HG03469 (cell line): Measurements from ENCODE around the gene LUZP2.

Source experiments
- ATAC-seq: cut with Tn5 transposase; IDR thresholded peaks from one replicate; pipeline ENCODE4 v1.9.1; 2021; ENCODE audit warnings: mild to moderate bottlenecking, moderate library complexity, moderate number of reproducible peaks; ENCODE audit not compliant: unreplicated experiment

The LUZP2 gene

DNA sequence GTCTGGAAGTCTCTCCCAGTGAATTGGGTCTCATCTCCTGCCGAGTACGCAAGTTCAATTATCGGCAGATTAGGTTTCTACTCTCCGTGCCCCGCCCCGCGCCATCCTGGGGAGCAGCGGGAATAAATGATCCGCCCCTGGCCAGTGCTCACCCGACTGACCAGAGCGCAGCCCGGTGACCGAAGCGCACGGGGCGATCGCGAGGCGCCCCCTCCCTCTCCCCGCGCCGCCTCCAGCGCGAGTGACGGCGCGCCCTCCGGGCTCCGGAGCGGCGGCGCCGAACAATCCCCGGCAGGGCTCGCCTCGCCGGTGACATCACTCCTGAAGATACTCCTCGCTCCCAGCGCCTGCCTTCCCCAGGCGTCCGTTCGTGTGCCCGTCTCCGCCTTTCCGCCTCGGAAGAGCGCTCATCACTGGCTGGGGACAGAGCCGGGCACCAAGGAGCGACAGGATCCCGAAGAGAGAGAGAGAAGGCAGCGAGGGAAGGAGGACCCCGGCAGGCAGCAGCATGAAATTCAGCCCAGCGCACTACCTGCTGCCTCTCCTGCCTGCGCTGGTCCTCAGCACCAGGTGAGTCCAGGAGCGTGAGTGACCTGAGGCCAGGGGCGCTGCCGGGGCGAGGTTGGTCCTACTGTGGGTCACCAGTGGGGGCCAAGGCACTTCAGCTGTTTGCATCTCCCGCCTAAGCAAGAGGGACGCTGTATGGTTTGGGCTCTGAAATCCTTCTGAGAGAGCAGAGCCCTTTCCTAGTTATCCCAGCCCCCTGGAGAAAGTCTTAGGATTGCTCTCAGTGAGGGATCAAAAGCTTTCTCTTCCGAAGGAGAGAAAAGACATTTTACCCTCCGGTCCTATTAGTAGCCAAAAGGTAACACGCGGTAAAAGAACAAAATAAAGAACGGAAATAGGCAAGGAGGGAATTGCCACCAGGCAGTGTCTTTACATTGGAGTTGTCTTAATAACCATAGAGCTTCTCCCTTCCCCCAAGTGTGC is at the start of gene LUZP2:
Gene LUZP2, plus strand, starts transcription at position 318 of the 990 bp plus-strand sequence.
- ATAC-seq = no peak

DNA sequence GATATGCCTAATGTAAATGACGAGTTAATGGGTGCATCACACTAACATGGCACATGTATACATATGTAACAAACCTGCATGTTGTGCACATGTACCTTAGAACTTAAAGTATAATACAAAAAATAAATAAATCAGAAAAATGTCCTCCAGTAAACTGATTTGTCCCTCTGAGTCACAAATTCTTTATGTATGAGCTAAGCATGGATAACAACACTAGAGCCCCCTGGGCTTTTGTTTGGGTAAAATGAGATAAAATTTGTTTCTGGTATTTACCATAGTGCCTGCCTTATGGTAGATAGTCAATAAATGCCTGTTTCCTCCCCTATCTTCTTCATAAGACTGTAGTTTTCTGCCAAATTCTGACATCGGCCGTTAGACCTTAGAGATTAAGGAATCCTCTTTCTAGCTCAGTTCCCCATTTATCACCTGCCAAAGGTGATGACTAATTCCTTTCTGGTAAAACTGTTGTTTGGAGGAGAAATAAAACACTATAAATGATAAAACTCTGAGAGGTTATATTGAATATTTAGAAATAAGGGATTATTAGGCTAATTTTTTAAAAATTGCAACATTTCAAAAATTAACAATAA is 43.6 kb upstream of the LUZP2 start:
- ATAC-seq = no peak

DNA sequence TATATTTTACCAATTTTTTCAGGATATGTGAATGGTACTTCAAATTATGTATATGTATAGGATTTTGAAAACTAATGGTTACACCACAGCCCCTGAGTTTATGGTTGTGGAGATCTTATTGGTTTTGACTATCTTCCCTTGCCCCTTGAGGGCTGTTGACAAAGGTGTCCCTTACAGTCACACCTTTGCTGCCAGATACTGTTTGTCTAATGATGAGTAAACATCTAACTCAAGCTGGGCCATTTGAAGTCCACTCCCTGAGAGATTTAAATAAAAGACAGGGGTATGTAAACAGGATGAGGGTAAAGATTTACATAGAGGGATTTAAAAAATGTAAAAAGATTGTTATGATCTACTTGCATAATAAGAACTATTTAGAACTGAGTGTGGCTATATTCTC is 38.9 kb upstream of the LUZP2 start:
- no peak for ATAC-seq

DNA sequence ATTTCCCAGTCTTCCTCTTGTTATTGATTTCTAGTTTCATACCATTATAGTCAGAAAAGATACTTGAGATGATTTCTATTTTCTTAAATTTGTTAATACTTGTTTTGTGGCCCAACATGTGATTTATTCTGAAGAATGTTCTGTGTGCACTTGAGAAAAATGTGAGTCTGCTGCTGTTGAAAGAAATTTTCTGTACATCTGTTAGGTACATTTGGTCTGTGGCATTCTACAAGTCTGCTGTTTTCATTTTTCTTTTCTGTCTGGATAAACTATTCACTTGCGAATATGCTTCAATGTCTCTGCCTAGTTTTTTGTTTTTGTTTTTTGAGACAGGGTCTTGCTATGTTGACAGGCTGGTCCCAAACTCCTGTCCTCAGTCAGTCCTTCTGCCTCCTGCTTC is 26.4 kb upstream of the LUZP2 start:
- no peak for ATAC-seq

DNA sequence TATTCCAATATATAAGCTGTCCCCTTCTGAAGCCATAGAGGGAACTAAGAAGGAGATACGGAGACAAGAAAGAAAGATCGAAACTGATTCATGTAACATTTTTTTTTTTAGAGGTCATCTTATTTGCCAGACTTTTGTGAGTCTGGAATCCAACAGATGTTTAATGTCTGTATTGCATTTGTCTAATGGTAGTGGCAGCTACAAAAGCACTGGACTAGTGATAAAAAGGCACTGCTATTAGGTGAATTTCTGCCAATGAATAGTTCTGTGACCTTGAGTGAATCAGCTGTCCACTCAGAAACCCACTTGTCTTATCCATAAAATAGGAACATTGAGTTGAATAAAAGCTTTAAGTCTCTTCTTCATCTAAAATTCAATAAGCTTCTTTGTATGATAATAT is 25.8 kb upstream of the LUZP2 start:
- no peak for ATAC-seq

DNA sequence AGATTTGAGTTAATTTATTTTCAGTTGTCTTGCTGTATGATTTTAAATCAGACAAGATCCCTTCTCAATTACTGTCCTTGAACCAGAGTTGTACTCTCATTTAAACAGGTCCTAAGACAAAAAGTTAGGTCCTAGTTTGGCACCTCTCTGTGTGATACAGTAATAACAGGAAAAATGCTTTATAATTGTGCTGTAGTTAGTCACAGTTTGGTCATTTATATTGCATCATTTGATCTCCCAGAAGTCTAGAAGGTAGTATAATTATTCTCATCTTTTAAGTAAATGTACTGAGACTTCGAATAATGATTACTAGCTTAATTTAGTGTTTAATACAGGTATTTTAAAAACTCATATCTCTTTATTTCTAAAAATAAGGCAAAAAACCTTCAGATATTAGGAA is 18.1 kb upstream of the LUZP2 start:
- ATAC-seq = no peak

DNA sequence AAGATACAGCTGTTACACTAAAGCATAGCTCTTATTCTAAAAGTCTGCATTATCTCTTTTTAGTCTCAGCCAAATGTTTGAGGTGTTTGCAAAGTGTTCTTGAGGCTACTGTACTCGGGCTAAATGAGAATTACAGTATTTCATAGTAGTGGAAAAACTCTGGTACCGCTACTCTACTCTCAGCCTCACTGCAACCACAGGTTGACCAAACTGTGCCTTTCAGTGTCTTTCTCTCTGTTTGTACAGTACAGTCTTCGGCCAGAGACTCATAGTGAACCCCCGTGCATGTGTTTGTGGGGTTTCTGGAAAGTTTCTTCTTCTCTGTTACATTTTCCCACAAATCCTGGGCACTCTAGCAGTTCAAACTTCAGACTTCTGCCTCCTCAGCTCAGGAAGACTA is 7.4 kb upstream of the LUZP2 start:
- ATAC-seq = no peak

DNA sequence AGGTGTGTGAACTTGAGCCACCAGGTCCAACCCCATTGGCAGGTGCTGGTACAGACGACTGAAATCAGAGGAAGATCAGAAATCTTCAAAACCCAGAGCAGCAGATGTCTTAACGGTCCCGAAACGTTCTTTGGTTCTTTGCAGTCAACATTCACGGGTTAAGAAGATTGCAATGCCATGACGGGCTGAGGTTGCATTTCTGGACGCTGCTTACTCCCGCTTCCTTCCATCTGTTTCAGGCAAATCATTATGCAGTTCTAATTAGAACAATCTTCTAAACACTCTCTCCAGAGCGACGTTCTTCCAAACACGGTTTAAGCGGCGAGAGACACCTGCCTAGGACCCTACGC is 492 bp upstream of the LUZP2 start:
- ATAC-seq = no peak

DNA sequence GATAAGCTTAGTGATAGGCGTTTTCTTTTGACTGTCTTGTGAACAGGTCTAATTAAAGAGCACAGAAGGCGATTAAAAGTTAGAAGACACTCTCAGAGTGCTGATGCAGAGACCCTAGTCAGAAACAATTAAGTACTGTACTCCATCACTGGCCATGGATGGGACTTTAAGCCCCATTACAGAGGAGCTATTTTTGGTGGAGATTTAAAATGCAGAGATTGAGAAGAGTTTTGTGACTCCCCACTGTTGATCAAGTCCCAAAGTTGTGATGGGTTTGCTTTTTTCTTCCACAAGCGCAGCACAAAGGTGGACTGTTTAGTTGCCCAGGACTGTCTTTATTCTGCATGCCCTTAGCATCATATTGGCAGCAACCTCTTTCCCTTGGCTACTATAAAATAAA is 978 bp downstream of the LUZP2 start:
- ATAC-seq = no peak

DNA sequence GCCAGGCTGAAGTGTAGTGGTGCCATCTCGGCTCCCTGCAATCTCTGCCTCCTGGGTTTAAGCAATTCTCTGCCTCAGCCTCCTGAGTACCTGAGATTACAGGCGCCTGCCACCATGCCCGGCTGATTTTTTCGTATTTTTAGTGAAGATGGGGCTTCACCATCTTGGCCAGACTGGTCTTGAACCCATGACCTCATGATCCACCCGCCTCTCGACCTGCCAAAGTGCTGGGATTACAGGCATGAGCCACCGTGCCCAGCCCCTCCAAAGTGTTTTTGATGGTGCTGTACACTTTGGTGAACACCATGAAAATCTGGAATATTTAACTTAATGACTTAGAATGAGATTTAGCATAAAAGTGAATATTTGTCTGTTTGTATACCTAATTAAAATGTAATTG is 5.6 kb downstream of the LUZP2 start:
- ATAC-seq = no peak

DNA sequence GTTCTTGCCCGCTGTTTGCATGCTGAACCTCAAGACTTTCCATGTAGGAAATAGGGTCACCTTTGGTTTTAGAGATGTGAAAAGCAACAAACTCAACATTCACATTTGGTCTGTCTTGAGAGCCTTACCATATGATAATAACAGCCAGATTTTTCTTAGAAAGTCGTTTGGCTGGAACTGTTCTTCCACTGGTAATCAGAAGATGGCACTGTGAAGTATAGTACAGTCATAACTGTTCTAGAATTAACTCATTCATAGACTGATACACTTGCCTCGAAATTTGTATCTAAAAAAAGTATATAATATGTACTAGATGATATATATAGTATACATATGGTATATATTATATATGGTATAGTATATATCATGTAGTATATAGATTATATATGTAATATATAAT is 12.3 kb downstream of the LUZP2 start:
- ATAC-seq = no peak

DNA sequence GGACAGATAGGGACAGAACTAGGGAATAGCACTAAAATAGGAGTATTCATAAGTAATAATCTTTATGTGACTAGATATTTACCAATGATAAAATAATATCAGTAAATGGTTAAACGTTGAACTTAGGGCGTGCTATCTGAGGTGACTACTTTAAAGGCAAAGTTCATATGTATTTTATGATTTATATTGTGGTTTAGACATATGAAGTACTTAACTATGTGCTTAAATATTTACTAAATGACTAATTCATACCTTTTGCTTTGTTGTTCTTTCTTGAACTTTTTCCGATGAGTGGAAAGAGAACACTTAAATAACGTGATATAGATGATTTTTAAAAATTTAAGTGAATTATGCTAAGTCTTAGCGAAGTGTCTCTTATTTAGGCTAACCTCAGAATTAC is 14.7 kb downstream of the LUZP2 start:
- ATAC-seq = no peak

DNA sequence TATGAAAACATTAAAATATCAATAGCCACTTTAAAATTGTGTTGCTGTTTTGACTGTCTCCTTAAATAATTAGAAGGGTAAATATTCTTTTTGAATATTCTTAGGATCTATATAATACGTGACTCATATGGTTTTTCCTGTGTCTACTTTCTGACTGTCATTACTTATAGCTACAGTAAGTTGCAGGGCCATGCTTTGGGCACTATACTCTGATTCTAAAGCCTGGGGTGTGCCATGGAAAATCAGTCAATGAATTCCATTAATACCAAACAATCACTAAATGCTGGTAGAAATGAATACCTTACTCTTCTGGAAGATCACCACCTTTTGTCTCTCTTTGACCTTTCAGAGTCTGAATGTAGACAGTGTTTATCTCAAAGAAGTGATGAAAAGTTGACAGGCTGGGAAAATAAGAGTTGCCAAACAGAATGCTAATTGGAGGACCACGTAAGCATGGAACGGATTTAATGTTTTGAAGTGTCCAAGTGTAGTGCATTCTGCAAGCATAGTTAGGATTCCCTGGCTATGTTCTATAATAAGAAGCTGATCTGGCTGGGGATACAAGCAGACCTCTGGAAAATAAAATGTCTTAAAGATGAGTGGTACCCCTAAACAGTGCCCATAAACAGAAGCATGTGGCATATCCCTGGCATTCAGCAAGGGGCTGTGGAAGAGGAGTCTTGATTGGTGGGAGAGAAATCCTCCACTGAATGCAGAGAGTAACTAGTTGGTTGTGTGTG is 16.8 kb downstream of the LUZP2 start:
- no peak for ATAC-seq

DNA sequence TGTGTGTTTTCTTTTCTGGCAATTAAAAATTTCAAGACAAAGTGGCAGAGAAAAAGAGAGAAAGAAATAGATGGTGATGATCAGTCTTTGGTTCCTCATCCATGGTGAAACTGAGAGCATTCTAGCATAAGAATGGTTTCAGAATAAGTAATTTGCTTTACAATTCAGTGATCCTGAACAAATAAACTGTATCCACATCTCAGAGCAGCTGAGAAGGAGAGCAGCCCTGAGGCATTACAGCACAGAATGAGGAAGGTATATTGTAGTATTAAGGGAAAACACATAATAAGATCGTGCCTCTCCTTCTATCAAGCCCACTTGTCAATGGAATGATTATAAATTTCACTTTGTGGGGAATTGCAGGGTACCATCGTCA is 17.4 kb downstream of the LUZP2 start:
- no peak for ATAC-seq

DNA sequence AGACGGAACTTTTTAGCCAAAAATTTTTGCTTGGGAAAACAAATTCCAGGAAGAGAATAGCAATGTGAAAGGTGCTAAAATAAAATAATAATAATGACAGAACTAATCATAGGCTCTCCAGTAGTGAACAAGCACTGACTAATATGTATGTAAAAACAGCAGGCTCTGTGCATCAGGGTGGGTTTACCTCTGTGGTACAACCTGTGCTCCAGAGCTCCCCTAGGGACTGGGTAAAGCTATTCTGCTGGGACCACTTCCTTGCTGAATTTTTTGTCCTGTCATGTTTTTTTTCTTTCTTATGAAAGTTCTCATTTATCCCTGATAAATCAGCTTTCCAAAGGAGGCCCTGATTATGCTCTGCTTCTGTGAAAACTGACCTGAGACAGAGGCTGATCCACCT is 18.8 kb downstream of the LUZP2 start:
- no peak for ATAC-seq

DNA sequence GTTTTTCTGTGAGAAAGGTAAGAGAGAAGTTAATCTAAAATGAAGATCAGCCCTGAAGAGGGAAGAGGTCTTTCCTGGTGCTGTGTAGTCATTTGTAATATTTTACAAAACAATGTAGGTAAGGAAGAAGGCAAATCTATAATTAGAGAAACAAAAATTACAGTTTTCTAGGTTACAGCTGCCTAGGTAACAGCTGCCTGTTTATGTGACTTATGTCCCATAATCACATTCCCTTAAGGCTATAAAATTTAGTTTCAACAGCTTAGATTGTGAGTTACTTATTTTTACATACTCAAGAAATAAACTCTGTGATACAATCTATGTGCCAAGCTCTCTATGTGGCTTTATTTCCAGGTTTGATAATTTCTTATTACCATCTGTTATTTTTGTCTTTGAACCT is 19.8 kb downstream of the LUZP2 start:
- ATAC-seq = no peak

DNA sequence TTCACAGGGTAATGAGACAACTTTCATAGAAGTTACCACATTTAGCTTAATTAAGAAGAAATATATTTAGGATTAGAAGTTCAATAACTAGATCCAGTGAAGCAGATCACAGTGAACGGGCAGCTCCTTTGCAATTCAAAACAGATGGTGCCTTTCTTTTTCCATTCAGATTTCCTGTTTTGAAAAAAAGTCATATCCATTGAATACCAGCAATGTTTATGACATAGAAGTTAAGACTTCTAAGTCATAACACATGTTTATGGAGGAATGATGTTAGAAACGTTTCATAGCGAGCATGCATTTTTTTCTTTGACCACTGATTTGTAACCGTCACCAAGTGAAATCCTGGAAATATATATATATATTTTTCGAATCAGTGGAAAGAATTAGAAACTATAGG is 24.7 kb downstream of the LUZP2 start:
- no peak for ATAC-seq

DNA sequence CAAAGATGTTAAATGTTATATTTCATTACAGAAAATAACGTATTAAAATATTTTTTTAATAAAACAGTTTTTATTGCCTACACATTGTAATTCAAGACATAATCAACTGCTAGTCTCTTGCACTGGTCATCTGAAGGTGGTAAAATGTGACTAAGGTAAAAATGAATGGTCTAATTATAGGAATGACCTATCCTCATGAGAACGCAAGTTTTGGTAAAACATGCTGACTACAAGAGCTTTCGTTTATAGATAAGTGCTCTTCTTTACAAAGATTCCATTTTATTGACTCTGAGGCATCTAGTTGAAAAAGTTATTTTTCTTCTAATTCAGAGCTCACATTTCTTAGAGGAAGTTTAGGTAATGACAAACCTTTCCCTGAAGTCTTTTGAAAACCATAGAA is 27.3 kb downstream of the LUZP2 start:
- ATAC-seq = no peak

DNA sequence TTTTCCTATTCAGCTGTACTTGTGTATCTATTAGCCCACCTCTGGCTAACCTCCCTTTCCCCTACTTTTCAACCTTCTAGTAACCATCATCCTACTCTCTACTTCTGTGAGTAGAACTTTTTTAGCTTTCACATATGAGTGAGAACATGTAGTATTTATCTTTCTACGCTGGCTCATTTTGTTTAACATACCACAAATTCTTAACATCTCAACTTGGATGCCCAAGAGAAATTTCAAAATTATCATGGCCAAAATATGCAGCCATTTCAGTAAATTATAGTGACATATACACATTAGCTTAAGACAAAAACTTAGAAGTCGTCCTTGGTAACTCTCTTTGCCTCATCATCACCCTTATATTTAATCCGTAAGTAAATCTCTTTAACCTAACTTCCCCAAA is 34.7 kb downstream of the LUZP2 start:
- no peak for ATAC-seq

DNA sequence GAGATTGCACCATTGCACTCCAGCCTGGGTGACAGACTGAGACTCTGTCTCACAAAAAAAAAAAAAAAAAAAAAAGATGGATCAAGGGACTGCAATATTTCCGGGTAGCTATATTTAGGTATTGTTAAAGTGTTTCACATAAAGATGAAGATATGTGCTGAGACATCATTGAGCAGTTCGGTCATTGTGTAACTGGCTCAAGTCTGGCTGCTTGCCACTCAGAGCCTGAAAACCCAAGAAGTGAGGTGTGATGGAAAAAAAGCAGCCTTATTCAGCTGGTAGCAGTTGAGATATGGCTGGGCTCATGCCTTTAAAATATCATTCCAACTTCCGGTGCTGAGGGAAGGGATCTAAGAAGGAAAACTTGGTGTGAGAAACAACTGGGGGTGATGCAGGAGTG is 46.9 kb downstream of the LUZP2 start:
- ATAC-seq = no peak

DNA sequence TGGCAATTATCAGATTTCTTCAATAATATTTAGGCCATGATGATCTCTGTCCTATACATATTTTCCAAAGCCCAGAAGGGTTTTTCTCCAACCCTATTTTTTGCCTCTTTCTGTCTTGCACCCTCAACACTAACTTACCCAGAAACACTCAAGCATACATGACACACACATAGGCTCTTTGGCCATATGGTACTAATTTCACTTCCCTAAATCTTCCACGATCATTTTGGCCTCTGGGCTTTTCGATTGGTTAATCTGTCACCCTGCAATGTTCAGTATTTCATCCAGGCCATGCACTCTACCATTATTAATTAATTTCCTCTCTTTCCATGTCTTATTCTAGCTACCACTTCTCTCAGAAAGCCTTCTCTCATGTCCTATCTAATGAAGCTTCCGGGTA is 59.8 kb downstream of the LUZP2 start:
- no peak for ATAC-seq

DNA sequence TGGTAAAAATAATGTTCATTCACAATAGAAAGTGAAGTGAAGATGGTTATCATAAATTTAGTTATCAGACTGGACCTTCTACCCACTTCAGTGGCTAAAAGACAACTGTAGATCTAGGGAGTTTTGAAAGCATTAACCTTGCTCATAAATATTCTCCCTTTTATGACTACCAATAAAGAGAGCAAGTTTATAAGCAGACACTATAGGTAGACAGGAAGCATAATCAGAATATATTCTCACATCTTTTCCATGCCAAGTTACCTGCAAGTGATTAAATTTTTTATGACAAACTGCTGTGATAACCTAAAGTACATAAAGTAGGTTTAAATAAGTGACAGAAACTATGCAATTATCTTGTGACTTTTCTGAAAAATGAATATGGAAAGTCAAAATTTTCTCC is 62.5 kb downstream of the LUZP2 start:
- no peak for ATAC-seq
